ENCODE measurements around the gene ZNF148.

GRCh38 chr3:125326957-125327356 lies 48.2 kb downstream of the ZNF148 start:
- TF ChIP-seq CTCF (IDR thresholded peaks at IDR 0.05; ENCODE audit: low read length) (no peak), EZH2 (optimal IDR thresholded peaks at IDR 0.05; ENCODE audit: low read depth, low read length) (no peak), EZH2phosphoT487 (IDR thresholded peaks at IDR 0.05; ENCODE audit: low read length) (no peak)
